Measurements from ENCODE around the gene PTPRD. TPM values are rescaled to one million over a fixed set of nuclear protein-coding genes. Genes with fewer than 3 reads are reported as not detected.

The PTPRD gene
- total RNA-seq, 1 experiment from 2014 or later, result 0.02 TPM

DNA sequence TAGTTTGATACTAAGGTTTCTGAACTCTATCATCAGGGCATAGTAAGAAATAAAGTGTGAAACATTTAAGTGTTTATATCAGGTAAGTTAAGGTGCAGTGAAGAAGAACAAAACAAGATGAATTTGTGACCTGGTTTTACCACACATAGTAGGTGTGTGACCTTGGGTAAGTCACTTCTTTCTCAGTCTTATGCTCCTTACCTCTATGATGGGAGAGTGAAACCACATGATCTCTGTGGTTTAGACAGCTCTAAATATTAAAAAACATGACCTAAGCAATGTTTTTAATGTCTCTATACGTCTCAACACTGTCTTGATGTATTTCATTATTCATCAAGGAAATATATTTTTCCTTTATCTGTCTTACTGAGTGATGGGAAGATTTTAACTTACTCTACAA lies 2183.6 kb downstream of the PTPRD start (continued):
- no peak for TF ChIP-seq ATF3 (IDR thresholded peaks at IDR 0.05)
- TF ChIP-seq, protein P1, sequence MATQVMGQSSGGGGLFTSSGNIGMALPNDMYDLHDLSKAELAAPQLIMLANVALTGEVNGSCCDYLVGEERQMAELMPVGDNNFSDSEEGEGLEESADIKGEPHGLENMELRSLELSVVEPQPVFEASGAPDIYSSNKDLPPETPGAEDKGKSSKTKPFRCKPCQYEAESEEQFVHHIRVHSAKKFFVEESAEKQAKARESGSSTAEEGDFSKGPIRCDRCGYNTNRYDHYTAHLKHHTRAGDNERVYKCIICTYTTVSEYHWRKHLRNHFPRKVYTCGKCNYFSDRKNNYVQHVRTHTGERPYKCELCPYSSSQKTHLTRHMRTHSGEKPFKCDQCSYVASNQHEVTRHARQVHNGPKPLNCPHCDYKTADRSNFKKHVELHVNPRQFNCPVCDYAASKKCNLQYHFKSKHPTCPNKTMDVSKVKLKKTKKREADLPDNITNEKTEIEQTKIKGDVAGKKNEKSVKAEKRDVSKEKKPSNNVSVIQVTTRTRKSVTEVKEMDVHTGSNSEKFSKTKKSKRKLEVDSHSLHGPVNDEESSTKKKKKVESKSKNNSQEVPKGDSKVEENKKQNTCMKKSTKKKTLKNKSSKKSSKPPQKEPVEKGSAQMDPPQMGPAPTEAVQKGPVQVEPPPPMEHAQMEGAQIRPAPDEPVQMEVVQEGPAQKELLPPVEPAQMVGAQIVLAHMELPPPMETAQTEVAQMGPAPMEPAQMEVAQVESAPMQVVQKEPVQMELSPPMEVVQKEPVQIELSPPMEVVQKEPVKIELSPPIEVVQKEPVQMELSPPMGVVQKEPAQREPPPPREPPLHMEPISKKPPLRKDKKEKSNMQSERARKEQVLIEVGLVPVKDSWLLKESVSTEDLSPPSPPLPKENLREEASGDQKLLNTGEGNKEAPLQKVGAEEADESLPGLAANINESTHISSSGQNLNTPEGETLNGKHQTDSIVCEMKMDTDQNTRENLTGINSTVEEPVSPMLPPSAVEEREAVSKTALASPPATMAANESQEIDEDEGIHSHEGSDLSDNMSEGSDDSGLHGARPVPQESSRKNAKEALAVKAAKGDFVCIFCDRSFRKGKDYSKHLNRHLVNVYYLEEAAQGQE (IDR thresholded peaks at IDR 0.05; ENCODE audit: low read depth), result no peak
- TF ChIP-seq ELF1 (IDR thresholded peaks at IDR 0.05; ENCODE audit: borderline replicate concordance, low read depth), result no peak
- no peak for TF ChIP-seq CEBPB (IDR thresholded peaks at IDR 0.05; ENCODE audit: low read depth)
- no peak for TF ChIP-seq EZH2 (IDR thresholded peaks at IDR 0.05)
- no peak for TF ChIP-seq EZH2phosphoT487 (IDR thresholded peaks at IDR 0.05; ENCODE audit: borderline replicate concordance)

DNA sequence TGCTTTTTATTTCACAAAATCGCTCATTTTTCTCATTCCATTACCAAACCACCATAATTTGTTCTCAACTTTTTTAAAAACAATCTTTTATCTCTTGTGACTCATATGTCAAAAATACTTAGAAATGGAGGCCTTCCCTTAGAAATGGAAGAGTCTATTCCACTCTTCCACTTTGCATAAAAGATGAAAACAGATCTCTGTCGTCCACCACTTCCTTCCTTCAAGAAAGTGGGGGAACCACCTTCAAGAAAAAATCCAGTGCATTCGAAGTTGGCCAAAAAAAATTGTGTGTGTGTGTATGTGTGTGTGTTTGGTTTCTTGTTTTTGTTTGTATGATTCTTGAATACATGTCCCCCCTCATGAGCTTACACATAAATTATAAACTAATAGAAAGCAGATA lies 2184.4 kb downstream of the PTPRD start:
- peaks cover 0 to 35% of the 10 kb centered on the region in 2 experiments; a peak in 2 of 4 replicates for H3K9me3 ChIP-seq (ENCODE audit: control insufficient read depth in 1 of 2, insufficient read depth in 1 of 2, low read depth in 1 of 2, low read length in 2 of 2)
- H3K27ac ChIP-seq (ENCODE audit: low read depth, low read length), result no peak overlapping the region
- no peaks in the 10 kb centered on the region for H3K27me3 ChIP-seq (ENCODE audit: insufficient read depth, low read length)
- no peak overlapping the region for H3K9ac ChIP-seq (ENCODE audit: low read length)
- no peaks in the 10 kb centered on the region for H3K36me3 ChIP-seq (ENCODE audit: control insufficient read depth in 1 of 2, insufficient read depth in 2 of 2, low read length in 2 of 2)
- no peaks in the 10 kb centered on the region for H3K9me2 ChIP-seq (ENCODE audit: insufficient read depth)
- H3K4me2 ChIP-seq (ENCODE audit: low read length), result no peak overlapping the region
- POLR2A ChIA-PET, result no interaction called here
- no peaks in the 10 kb centered on the region for H3K79me2 ChIP-seq (ENCODE audit: insufficient read depth, low read length)
- no peaks in the 10 kb centered on the region for H4K20me1 ChIP-seq (ENCODE audit: insufficient read depth)
- CTCF ChIA-PET, result no interaction called here
- BruUV-seq (replicated peaks), result no TSS peak
- ATAC-seq, result no peak
- no peak overlapping the region for H2AFZ ChIP-seq (ENCODE audit: low read depth, low read length, poor library complexity, severe bottlenecking)
- no peaks in the 10 kb centered on the region for H3K4me1 ChIP-seq (ENCODE audit: control insufficient read depth in 1 of 2, insufficient read depth in 2 of 2, low read length in 2 of 2)
- H3K4me3 ChIP-seq (replicated peaks in 1 of 2; ENCODE audit: low read depth in 1 of 2, low read length in 2 of 2), result no peak overlapping the region
- RAD21 ChIA-PET (ENCODE audit: low non-redundant PET in 1 of 2, low total read pairs in 2 of 2, uncharacterized antibody in 2 of 2, unreplicated experiment in 2 of 2), result no interaction called here
- intact Hi-C loops (cut with micrococcal nuclease), result no loop called here
- DNase-seq (ENCODE audit: low read depth, low spot score), result no peak
- TF ChIP-seq EZH2phosphoT487 (IDR thresholded peaks at IDR 0.05; ENCODE audit: borderline replicate concordance) (no peak), YY1 (IDR thresholded peaks at IDR 0.05; ENCODE audit: extremely low read depth, insufficient replicate concordance, low read depth, low read length) (no peak), EZH2 (IDR thresholded peaks at IDR 0.05) (no peak), ELF1 (IDR thresholded peaks at IDR 0.05; ENCODE audit: borderline replicate concordance, low read depth) (no peak), SRF (IDR thresholded peaks at IDR 0.05; ENCODE audit: low read depth) (no peak), CBX3 (IDR thresholded peaks at IDR 0.05; ENCODE audit: low read depth) (no peak), ZFX (IDR thresholded peaks at IDR 0.05) (no peak), ATF3 (IDR thresholded peaks at IDR 0.05) (no peak), CTCF (IDR thresholded peaks at IDR 0.05 in 2 of 3, conservative IDR thresholded peaks at IDR 0.05 in 1 of 3; ENCODE audit: borderline replicate concordance in 1 of 3, insufficient read depth in 1 of 3, low read depth in 2 of 3, low read length in 2 of 3) (no peak), SIN3A (IDR thresholded peaks at IDR 0.05; ENCODE audit: low read depth) (no peak), EGR1 (IDR thresholded peaks at IDR 0.05; ENCODE audit: low read depth) (no peak)
- TF ChIP-seq, protein P2, sequence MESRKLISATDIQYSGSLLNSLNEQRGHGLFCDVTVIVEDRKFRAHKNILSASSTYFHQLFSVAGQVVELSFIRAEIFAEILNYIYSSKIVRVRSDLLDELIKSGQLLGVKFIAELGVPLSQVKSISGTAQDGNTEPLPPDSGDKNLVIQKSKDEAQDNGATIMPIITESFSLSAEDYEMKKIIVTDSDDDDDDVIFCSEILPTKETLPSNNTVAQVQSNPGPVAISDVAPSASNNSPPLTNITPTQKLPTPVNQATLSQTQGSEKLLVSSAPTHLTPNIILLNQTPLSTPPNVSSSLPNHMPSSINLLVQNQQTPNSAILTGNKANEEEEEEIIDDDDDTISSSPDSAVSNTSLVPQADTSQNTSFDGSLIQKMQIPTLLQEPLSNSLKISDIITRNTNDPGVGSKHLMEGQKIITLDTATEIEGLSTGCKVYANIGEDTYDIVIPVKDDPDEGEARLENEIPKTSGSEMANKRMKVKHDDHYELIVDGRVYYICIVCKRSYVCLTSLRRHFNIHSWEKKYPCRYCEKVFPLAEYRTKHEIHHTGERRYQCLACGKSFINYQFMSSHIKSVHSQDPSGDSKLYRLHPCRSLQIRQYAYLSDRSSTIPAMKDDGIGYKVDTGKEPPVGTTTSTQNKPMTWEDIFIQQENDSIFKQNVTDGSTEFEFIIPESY (IDR thresholded peaks at IDR 0.05; ENCODE audit: extremely low read depth, insufficient replicate concordance, low read length), result no peak
